Measurements from ENCODE around the gene PRKRIP1. TPM values are rescaled to one million over a fixed set of nuclear protein-coding genes. Genes with fewer than 3 reads are reported as not detected.
"Not testable (repeated sequence)": the region's sequence is repeated elsewhere in the genome, so short reads cannot be mapped to it uniquely, and the experiment has no call there.

The PRKRIP1 gene
- total RNA-seq, 1 donor from 2014 or later: 10.6 TPM

- ATAC-seq: no peak
- intact Hi-C loops (cut with DNase I): no loop called here
- DNase-seq (ENCODE audit: missing footprints): no peak
Measured at GRCh38 chr7:102468478-102469350, 72.6 kb downstream of the PRKRIP1 start.

- no peak for DNase-seq (ENCODE audit: missing footprints)
- no peak for ATAC-seq
- intact Hi-C loops (cut with DNase I): no loop called here
Measured at GRCh38 chr7:102469351-102469971, 73.3 kb downstream of the PRKRIP1 start.

- DNase-seq (ENCODE audit: missing footprints): no peak
- no peak for ATAC-seq
- intact Hi-C loops (cut with DNase I): no loop called here
Measured at GRCh38 chr7:102469972-102470825, 74.0 kb downstream of the PRKRIP1 start.

GRCh38 chr7:102471791-102472125, 75.6 kb downstream of the PRKRIP1 start:
- intact Hi-C loops (cut with DNase I): no loop called here
- no peak for ATAC-seq
- DNase-seq (ENCODE audit: missing footprints): no peak

- DNase-seq (ENCODE audit: missing footprints) (no peak), ATAC-seq (no peak)
Measured at GRCh38 chr7:102472126-102473041, 76.2 kb downstream of the PRKRIP1 start.

GRCh38 chr7:102473271-102473991, 77.3 kb downstream of the PRKRIP1 start:
- intact Hi-C loops (cut with DNase I): no loop called here
- DNase-seq (ENCODE audit: missing footprints): no peak
- no peak for ATAC-seq

More at GRCh38 chr7:102472126-102473041, 76.2 kb downstream of the PRKRIP1 start:
- intact Hi-C loops (cut with DNase I): no loop called here

- ATAC-seq; intact Hi-C loops (cut with DNase I); DNase-seq (ENCODE audit: missing footprints): not testable (repeated sequence)
Measured at GRCh38 chr7:102474116-102474515, 78.0 kb downstream of the PRKRIP1 start.

- ATAC-seq; intact Hi-C loops (cut with DNase I); DNase-seq (ENCODE audit: missing footprints): not testable (repeated sequence)
Measured at GRCh38 chr7:102474736-102475435, 78.7 kb downstream of the PRKRIP1 start.

Small RNA genes lying within 50 kb of the gene (microRNA-seq; reads per million reads assigned to microRNA genes)
- gene MIR4467 (not detected), gene MIR5090 (not detected), gene MIR548O (not detected)

Other genes starting within 250 kb of the PRKRIP1 start
- 1.2 TPM for gene SH2B2, start 109.5 kb upstream of the PRKRIP1 start, total RNA-seq
- gene SPDYE6, start 39.9 kb upstream of the PRKRIP1 start, total RNA-seq: not detected
- gene ORAI2, start 37.2 kb downstream of the PRKRIP1 start, total RNA-seq: 3.0 TPM
- 5.8 TPM for gene ALKBH4, start 68.5 kb downstream of the PRKRIP1 start, total RNA-seq
- gene LRWD1, start 68.6 kb downstream of the PRKRIP1 start, total RNA-seq: 10.0 TPM
- gene POLR2J, start 82.6 kb downstream of the PRKRIP1 start, total RNA-seq: 49.0 TPM
- gene RASA4B, start 121.4 kb downstream of the PRKRIP1 start, total RNA-seq: 7.8 TPM
- gene UPK3BL2, start 147.3 kb downstream of the PRKRIP1 start, total RNA-seq: 2.8 TPM
- not detected for gene SPDYE2, start 154.9 kb downstream of the PRKRIP1 start, total RNA-seq
- gene POLR2J3, start 176.2 kb downstream of the PRKRIP1 start, total RNA-seq: 8.3 TPM
- gene RASA4, start 220.4 kb downstream of the PRKRIP1 start, total RNA-seq: 17.1 TPM
- gene UPK3BL1, start 246.4 kb downstream of the PRKRIP1 start, total RNA-seq: 8.4 TPM

Data from Right ventricle myocardium inferior (tissue), 1 donor.